Naive thymus-derived CD4-positive, alpha-beta T cell (primary cell): Measurements from ENCODE around the gene FXR2. TPM values are rescaled to one million over a fixed set of nuclear protein-coding genes. Genes with fewer than 3 reads are reported as not detected.

ENCODE experiments used
- ATAC-seq: fragments of 150-1000 bp; cut with Tn5 transposase; 2 replicates; pipeline ENCODE4 v1.10.0; 2021; ENCODE audit warnings: mild to moderate bottlenecking, moderate library complexity
- CTCF ChIA-PET: fragments of 350-600 bp; sonication (Branson Sonifier 250); formaldehyde crosslinking; loops from one replicate; lab custom pipeline; 2021; ENCODE audit warnings: antibody characterized with exemption; lab: Charles Lee
- POLR2A ChIA-PET: fragments of 350-600 bp; sonication (Branson Sonifier 250); formaldehyde crosslinking; loops from one replicate; lab custom pipeline; 2021; ENCODE audit warnings: antibody characterized with exemption, inconsistent platforms; lab: Charles Lee
- DNase-seq, 9 donors: peaks; one replicate each; pipeline versions ENCODE4 v3.0.0 to v3.0.0-alpha.2; 2020 to 2022; ENCODE audit warnings: mixed read lengths in 1 of 9
- H3K27ac ChIP-seq: one replicate; pipeline ENCODE4 v1.7.0; 2013; ENCODE audit warnings: mild to moderate bottlenecking, low read depth, low read length, moderate library complexity
- H3K27me3 ChIP-seq, 2 donors: one replicate each; pipeline ENCODE4 v1.7.0; 2013; ENCODE audit warnings: low read length in 2 of 2, mild to moderate bottlenecking in 2 of 2, moderate library complexity in 2 of 2; ENCODE audit not compliant: control insufficient read depth in 2 of 2, insufficient read depth in 2 of 2
- H3K36me3 ChIP-seq, 3 experiments: 1 replicate in 2 of 3; 2 replicates in 1 of 3; pipeline ENCODE4 v1.7.0; 2013; ENCODE audit warnings: low read length in 3 of 3, mild to moderate bottlenecking in 3 of 3, moderate library complexity in 1 of 3; ENCODE audit not compliant: insufficient read depth in 3 of 3, control insufficient read depth in 2 of 3
- H3K4me1 ChIP-seq, 2 donors: one replicate each; pipeline ENCODE4 v1.7.0; 2013; ENCODE audit warnings: low read length in 2 of 2, mild to moderate bottlenecking in 2 of 2, moderate library complexity in 1 of 2; ENCODE audit not compliant: control insufficient read depth in 2 of 2, insufficient read depth in 2 of 2
- H3K4me3 ChIP-seq: 2 replicates; pipeline ENCODE4 v1.7.0; 2013; ENCODE audit warnings: mild to moderate bottlenecking, low read length
- H3K9me3 ChIP-seq, 3 experiments: 1 replicate in 2 of 3; 2 replicates in 1 of 3; pipeline ENCODE4 v1.7.0; 2013; ENCODE audit warnings: low read length in 3 of 3; ENCODE audit not compliant: control insufficient read depth in 2 of 3
- H3K27ac Mint-ChIP-seq, 9 donors: one replicate each; pipeline ENCODE4 v1.8.0; 2020 to 2022; ENCODE audit warnings: mixed read lengths in 9 of 9, mild to moderate bottlenecking in 8 of 9, moderate library complexity in 5 of 9, inconsistent platforms in 2 of 9
- H3K27me3 Mint-ChIP-seq, 5 donors: one replicate each; pipeline ENCODE4 v1.8.0; 2021 to 2022; ENCODE audit warnings: mixed read lengths in 5 of 5, mild to moderate bottlenecking in 1 of 5
- H3K36me3 Mint-ChIP-seq, 5 donors: one replicate each; pipeline ENCODE4 v1.8.0; 2020 to 2022; ENCODE audit warnings: mixed read lengths in 5 of 5, mild to moderate bottlenecking in 3 of 5, inconsistent platforms in 1 of 5
- H3K4me1 Mint-ChIP-seq, 7 donors: one replicate each; pipeline ENCODE4 v1.8.0; 2020 to 2022; ENCODE audit warnings: mixed read lengths in 7 of 7, mild to moderate bottlenecking in 3 of 7, inconsistent platforms in 1 of 7
- H3K4me3 Mint-ChIP-seq, 10 donors: one replicate each; pipeline ENCODE4 v1.8.0; 2020 to 2022; ENCODE audit warnings: mild to moderate bottlenecking in 10 of 10, mixed read lengths in 10 of 10, moderate library complexity in 6 of 10, inconsistent platforms in 2 of 10
- H3K9me3 Mint-ChIP-seq, 11 donors: one replicate each; pipeline ENCODE4 v1.8.0; 2020 to 2022; ENCODE audit warnings: mixed read lengths in 11 of 11, mild to moderate bottlenecking in 4 of 11, inconsistent platforms in 1 of 11, moderate library complexity in 1 of 11
- intact Hi-C, 2 donors: fragments of 100-400 bp; cut with micrococcal nuclease; formaldehyde crosslinking; loops; one replicate each; pipeline ENCODE4 v1.15.1; 2023
- polyA plus RNA-seq, 2 donors: library from polyadenylated mRNA; unstranded; fragments of 300-500 nt; fragmentation: Illumina TruSeq; gene quantifications; one replicate each; pipeline ENCODE4 v1.2.3, GENCODE V29; 2021
- total RNA-seq, 6 experiments: library from RNA in 5 of 6; stranded (reverse) in 5 of 6; gene quantifications; 1 replicate in 5 of 6; 2 replicates in 1 of 6; pipeline ENCODE4 v1.2.3 and lab custom pipeline; 2021 to 2026

The FXR2 gene
- total and polyA plus RNA-seq, 7 experiments from 2014 or later = 5.5 to 46.9 (median 25.2) TPM

GRCh38 chr17:7632492-7632894 lies 17.8 kb upstream of the FXR2 start:
- POLR2A ChIA-PET = interaction anchor here (0.7 to 3.6 kb wide), 4 partner anchors 10 to 55 kb away, joined by 3 to 31 read pairs (median 4); partner anchors contain the start of genes TP53 and WRAP53
- peaks cover 0 to 7% (median 4%) of the 10 kb centered on the region in 7 donors for H3K4me1 Mint-ChIP-seq
- H3K36me3 Mint-ChIP-seq = no peaks in the 10 kb centered on the region
- Histone ChIP-seq H3K9me3 (no peaks in the 10 kb centered on the region), H3K36me3 (peaks cover 0 to 2% (median 0%) of the 10 kb centered on the region in 3 experiments), H3K27me3 (no peaks in the 10 kb centered on the region), H3K27ac (no peak overlapping the region), H3K4me3 (no peak overlapping the region), H3K4me1 (no peaks in the 10 kb centered on the region)
- H3K9me3 Mint-ChIP-seq = no peaks in the 10 kb centered on the region
- CTCF ChIA-PET = interaction anchor here (0.6 to 2.8 kb wide), 7 partner anchors 10 to 82 kb away, joined by 3 to 25 read pairs (median 7); partner anchors contain the start of genes FXR2, TP53 and WRAP53
- peak overlapping the region in 1 of 9 donors; percentile 48 for H3K27ac Mint-ChIP-seq
- intact Hi-C loops = loop anchor here (1.0 to 2.0 kb wide), 2 partner anchors 40 to 56 kb away; partner anchors contain the start of gene WRAP53 (in 2 of the 2)
- ATAC-seq (peak; percentile 54), DNase-seq (peak in 4 of 9 donors; percentile 11 to 39 (median 28))
- H3K27me3 Mint-ChIP-seq = peaks cover 0 to 2% (median 0%) of the 10 kb centered on the region in 5 donors
- H3K4me3 Mint-ChIP-seq = peak overlapping the region in 1 of 10 donors; percentile 30

DNA sequence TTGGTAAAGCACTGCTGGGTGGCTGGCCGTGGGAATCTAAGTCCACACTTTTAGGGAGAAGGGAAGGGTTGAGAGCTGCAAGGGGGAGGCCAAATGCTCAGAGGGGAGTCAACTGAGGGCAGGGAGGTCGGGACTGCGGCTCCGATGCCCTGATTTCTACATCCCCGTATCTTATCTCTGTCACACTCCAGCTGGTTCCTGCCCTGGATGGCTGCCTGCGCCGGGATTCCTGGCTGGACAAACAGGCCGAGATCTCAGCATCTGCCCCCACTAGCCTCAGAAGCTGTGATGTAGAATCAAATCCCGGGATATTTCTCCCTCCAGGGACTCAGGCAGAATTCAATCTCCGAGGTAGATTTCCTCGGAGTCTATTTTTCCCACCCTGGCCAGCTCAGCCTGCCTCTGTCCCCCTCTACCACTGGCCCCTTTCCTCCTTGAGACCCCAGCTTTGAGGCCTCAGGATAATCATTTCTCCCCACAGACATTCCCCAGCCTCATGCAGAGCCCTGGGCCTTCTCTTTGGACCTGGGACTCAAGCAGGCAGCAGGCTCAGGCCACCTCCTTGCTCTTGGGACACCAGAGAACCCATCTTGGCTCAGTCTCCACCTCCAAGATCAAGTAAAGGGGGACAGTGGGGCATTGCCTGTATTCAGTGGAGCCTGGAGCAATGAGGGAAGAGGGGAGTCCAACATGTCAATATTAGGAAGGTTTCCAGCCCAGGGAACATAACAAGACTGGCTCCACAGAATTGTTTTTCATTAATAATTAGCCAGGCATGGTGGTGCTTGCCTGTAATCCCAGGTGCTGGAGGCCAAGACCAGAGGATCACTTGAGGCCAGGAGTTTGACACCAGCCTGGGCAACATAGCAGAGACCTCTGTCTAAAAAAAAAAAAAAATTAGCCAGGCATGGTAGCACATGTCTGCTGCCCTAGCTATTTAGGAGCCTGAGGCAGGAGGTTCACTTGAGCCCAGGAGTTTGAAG lies 17.0 kb upstream of the FXR2 start:
- Mint-ChIP-seq H3K9me3 (no peaks in the 10 kb centered on the region), H3K36me3 (no peaks in the 10 kb centered on the region), H3K27ac (no peak overlapping the region), H3K4me1 (peaks cover 4 to 12% (median 12%) of the 10 kb centered on the region in 7 donors), H3K27me3 (peaks cover 0 to 2% (median 0%) of the 10 kb centered on the region in 5 donors), H3K4me3 (no peak overlapping the region)
- no peaks in the 10 kb centered on the region for H3K27me3 ChIP-seq
- DNase-seq (no peak), ATAC-seq (no peak)
- H3K4me3 ChIP-seq = no peak overlapping the region
- intact Hi-C loops = loop anchor here (1.0 to 2.0 kb wide), 2 partner anchors 41 to 57 kb away; partner anchors contain the start of gene WRAP53 (in 2 of the 2)
- CTCF ChIA-PET = interaction anchor here (0.5 to 2.8 kb wide), 6 partner anchors 11 to 82 kb away, joined by 3 to 25 read pairs (median 6); partner anchors contain the start of genes FXR2, TP53 and WRAP53
- no peaks in the 10 kb centered on the region for H3K9me3 ChIP-seq
- no peak overlapping the region for H3K27ac ChIP-seq
- peaks cover 3% of the 10 kb centered on the region in 2 donors for H3K4me1 ChIP-seq
- H3K36me3 ChIP-seq = peaks cover 0 to 3% (median 0%) of the 10 kb centered on the region in 3 experiments
- POLR2A ChIA-PET = interaction anchor here (1.0 to 3.6 kb wide), 4 partner anchors 16 to 56 kb away, joined by 3 to 31 read pairs (median 5); partner anchors contain the start of genes FXR2, TP53 and WRAP53

DNA sequence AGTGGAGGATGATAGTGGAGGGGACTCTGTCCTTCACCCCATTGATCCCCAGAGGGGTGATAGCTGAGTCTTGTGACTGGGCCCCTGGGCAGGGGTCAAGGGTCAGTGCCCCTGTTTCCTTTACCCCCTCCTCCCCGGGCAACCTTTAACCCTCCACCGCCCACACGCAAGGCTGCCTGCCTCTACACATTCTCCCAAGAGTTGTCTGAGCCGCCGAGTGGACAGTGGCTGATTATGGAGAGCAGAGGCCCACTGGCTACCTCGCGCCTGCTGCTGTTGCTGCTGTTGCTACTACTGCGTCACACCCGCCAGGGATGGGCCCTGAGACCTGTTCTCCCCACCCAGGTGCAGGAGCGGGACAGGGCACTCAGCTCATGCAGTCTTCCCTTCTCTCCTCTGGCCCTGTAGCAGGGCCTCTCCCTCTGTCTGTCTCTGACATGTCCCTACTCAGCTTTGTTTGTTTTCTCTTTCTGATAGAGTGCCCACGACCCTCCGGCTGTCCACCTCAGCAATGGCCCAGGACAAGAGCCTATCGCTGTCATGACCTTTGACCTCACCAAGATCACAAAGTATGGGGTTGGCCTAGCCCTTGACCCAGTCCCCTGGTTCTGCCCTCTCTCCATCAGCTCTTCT lies 15.4 kb upstream of the FXR2 start, which contains the start of gene SHBG:
TSS of gene SHBG (plus strand) at position 197 of the 633 bp plus-strand sequence. CDS start at position 235, 38 bp downstream.
- Mint-ChIP-seq H3K36me3 (peaks cover 0 to 3% (median 0%) of the 10 kb centered on the region in 5 donors), H3K4me1 (peaks cover 7 to 19% (median 18%) of the 10 kb centered on the region in 7 donors), H3K4me3 (peak within 1 kb of the TSS in 8 of 10 donors; percentile 4 to 49 (median 25)), H3K9me3 (no peaks in the 10 kb centered on the region), H3K27me3 (no peaks in the 10 kb centered on the region), H3K27ac (peak within 1 kb of the TSS in 3 of 9 donors; percentile 1 to 85 (median 52))
- ATAC-seq (no peak), DNase-seq (no peak)
- Histone ChIP-seq H3K4me1 (peaks cover 5% of the 10 kb centered on the region in 2 donors), H3K9me3 (no peaks in the 10 kb centered on the region), H3K27ac (no peak within 1 kb of the TSS), H3K27me3 (no peaks in the 10 kb centered on the region), H3K4me3 (no peak within 1 kb of the TSS), H3K36me3 (peaks cover 0 to 3% (median 0%) of the 10 kb centered on the region in 3 experiments)
- ChIA-PET POLR2A (interaction anchor here (1.1 to 3.6 kb wide), 4 partner anchors 15 to 227 kb away, joined by 3 to 31 read pairs (median 4); partner anchors contain the start of genes ATP1B2, FXR2, TP53 and WRAP53), CTCF (interaction anchor here (0.5 kb wide), 1 partner anchor 359 kb away, joined by 5 read pairs; no protein-coding TSS in a partner anchor)
- intact Hi-C loops = no loop called here

DNA sequence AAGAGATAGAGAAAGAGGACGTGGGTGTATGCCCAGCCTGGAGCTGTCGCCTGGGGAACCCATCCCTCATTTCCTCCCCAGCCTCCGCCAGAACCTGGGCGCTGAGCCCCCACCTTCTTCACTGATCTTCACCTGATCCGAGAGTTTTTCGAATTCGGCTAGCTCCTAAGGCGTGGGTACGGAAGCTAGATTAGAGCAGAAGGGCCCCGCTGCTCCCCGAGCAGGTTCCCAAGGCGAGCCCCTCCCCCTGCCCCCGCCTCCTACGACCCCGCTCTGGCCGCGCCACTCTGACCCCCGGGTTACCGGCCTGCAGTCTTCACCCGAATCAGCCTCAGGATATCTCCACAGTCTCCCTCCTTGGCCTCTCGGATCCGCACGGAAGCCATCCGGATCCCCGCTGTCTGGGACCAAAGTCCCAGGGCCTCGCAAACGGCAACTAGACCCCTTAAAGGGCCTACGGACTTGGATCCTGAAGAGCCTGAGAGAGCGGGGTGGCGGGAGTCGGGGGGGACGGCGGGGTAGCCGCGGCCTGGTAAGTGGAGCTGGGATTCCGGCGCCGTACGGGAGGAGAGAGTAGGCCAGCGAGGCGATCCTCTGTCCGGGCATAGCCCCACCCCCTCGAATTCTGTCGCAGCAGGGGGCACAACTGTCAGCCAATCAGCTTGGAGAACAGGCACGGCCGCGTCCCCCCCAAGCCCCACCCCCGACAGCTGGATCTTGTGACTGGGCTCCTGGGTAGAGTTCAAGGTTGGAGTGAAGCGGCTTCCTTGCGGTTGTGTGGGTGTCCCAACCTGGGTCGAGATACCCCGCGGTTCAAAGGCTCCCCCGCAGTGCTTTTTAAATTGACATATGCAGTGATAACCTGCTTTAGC lies 12.8 kb upstream of the FXR2 start, which contains the start of gene SAT2:
TSS of gene SAT2 (minus strand) at position 572 of the 872 bp plus-strand sequence. CDS start at position 386, 186 bp downstream.
- Histone ChIP-seq H3K4me1 (peaks cover 5% of the 10 kb centered on the region in 2 donors), H3K27me3 (no peaks in the 10 kb centered on the region), H3K27ac (peak within 1 kb of the TSS; percentile 93), H3K36me3 (peaks cover 0 to 3% (median 0%) of the 10 kb centered on the region in 3 experiments), H3K9me3 (no peaks in the 10 kb centered on the region), H3K4me3 (peak within 1 kb of the TSS; percentile 79)
- ChIA-PET POLR2A (interaction anchor here (0.7 to 3.0 kb wide), 20 partner anchors 7 to 255 kb away, joined by 3 to 76 read pairs (median 4); partner anchors contain the start of genes ATP1B2, FXR2, MPDU1 and POLR2A), CTCF (interaction anchor here (0.6 to 2.2 kb wide), 9 partner anchors 8 to 576 kb away, joined by 3 to 18 read pairs (median 3); partner anchors contain the start of genes FXR2, SOX15, TP53 and WRAP53)
- ATAC-seq (peak; percentile 97), DNase-seq (peak; percentile 47 to 87 (median 72))
- Mint-ChIP-seq H3K36me3 (peaks cover 0 to 3% (median 0%) of the 10 kb centered on the region in 5 donors), H3K9me3 (no peaks in the 10 kb centered on the region), H3K27ac (peak within 1 kb of the TSS; percentile 75 to 95 (median 87)), H3K27me3 (no peaks in the 10 kb centered on the region), H3K4me3 (peak within 1 kb of the TSS; percentile 90 to 96 (median 94)), H3K4me1 (peaks cover 7 to 19% (median 17%) of the 10 kb centered on the region in 7 donors)
- intact Hi-C loops = loop anchor here (1.0 kb wide), 3 partner anchors 12 to 61 kb away; partner anchors contain the start of genes ATP1B2 (in 2 of the 2) and WRAP53 (in 2 of the 2)

GRCh38 chr17:7626956-7627249 lies 12.2 kb upstream of the FXR2 start:
- CTCF ChIA-PET = interaction anchor here (0.6 to 2.2 kb wide), 4 partner anchors 8 to 61 kb away, joined by 3 to 18 read pairs (median 4); partner anchors contain the start of genes TP53 and WRAP53
- Histone ChIP-seq H3K27ac (peak overlapping the region; percentile 93), H3K36me3 (peaks cover 0 to 3% (median 0%) of the 10 kb centered on the region in 3 experiments), H3K9me3 (no peaks in the 10 kb centered on the region), H3K27me3 (no peaks in the 10 kb centered on the region), H3K4me3 (peak overlapping the region; percentile 79), H3K4me1 (peaks cover 5% of the 10 kb centered on the region in 2 donors)
- peaks cover 0 to 3% (median 0%) of the 10 kb centered on the region in 5 donors for H3K36me3 Mint-ChIP-seq
- H3K27me3 Mint-ChIP-seq = no peaks in the 10 kb centered on the region
- peak overlapping the region; percentile 90 to 96 (median 94) for H3K4me3 Mint-ChIP-seq
- H3K4me1 Mint-ChIP-seq = peaks cover 7 to 19% (median 16%) of the 10 kb centered on the region in 7 donors
- DNase-seq (no peak), ATAC-seq (no peak)
- intact Hi-C loops = loop anchor here (1.0 kb wide), 3 partner anchors 12 to 61 kb away; partner anchors contain the start of genes ATP1B2 (in 2 of the 2) and WRAP53 (in 2 of the 2)
- POLR2A ChIA-PET = interaction anchor here (0.7 to 3.0 kb wide), 10 partner anchors 8 to 143 kb away, joined by 3 to 76 read pairs (median 5); partner anchors contain the start of genes ATP1B2, FXR2, POLR2A and TP53
- H3K9me3 Mint-ChIP-seq = no peaks in the 10 kb centered on the region
- peak overlapping the region; percentile 75 to 95 (median 87) for H3K27ac Mint-ChIP-seq
